MM.1S (cell line): Measurements from ENCODE around the gene SAMD4A.

Experiments
- DNase-seq: peaks from one replicate; pipeline ENCODE4 v3.0.0-alpha.2; 2015
- H2AFZ ChIP-seq: fragments of 300-600 bp; sonication (generic); 2 replicates; pipeline ENCODE4 v1.6.0; 2016; ENCODE audit warnings: antibody characterized with exemption, low read length
- H3F3A ChIP-seq: fragments of 300-600 bp; sonication (generic); 2 replicates; pipeline ENCODE4 v1.6.1; 2016; ENCODE audit warnings: mild to moderate bottlenecking, antibody characterized with exemption, low read length, moderate library complexity, mixed read lengths; ENCODE audit not compliant: insufficient read depth
- H3K27ac ChIP-seq: fragments of 300-600 bp; sonication (generic); 2 replicates; pipeline ENCODE4 v1.5.1; 2016; ENCODE audit warnings: mild to moderate bottlenecking, low read length
- H3K27me3 ChIP-seq: fragments of 300-600 bp; sonication (generic); replicated peaks from 2 replicates; pipeline ENCODE4 v1.6.0; 2016; ENCODE audit warnings: low read length; ENCODE audit not compliant: insufficient read depth
- H3K36me3 ChIP-seq: fragments of 300-600 bp; sonication (generic); replicated peaks from 2 replicates; pipeline ENCODE4 v1.6.1; 2016; ENCODE audit warnings: mild to moderate bottlenecking, low read length, mixed read lengths; ENCODE audit not compliant: insufficient read depth
- H3K4me1 ChIP-seq: fragments of 300-600 bp; sonication (generic); 2 replicates; pipeline ENCODE4 v1.6.1; 2016; ENCODE audit warnings: low read length, mixed read lengths
- H3K4me2 ChIP-seq: fragments of 300-600 bp; sonication (generic); 2 replicates; pipeline ENCODE4 v1.6.0; 2016; ENCODE audit warnings: low read depth, low read length
- H3K4me3 ChIP-seq: fragments of 300-600 bp; sonication (generic); 2 replicates; pipeline ENCODE4 v1.5.1; 2016; ENCODE audit warnings: low read length, mixed read lengths
- H3K79me2 ChIP-seq: fragments of 300-600 bp; sonication (generic); 2 replicates; pipeline ENCODE4 v1.6.1; 2016; ENCODE audit warnings: mixed run types, low read length, mixed read lengths
- H3K9ac ChIP-seq: fragments of 300-600 bp; sonication (generic); 2 replicates; pipeline ENCODE4 v1.6.1; 2016; ENCODE audit warnings: low read length, mixed read lengths
- H3K9me2 ChIP-seq: fragments of 300-600 bp; sonication (generic); replicated peaks from 2 replicates; pipeline ENCODE4 v1.6.1; 2016; ENCODE audit warnings: mild to moderate bottlenecking, low read length, mixed read lengths; ENCODE audit not compliant: insufficient read depth
- H3K9me3 ChIP-seq: fragments of 300-600 bp; sonication (generic); replicated peaks from 2 replicates; pipeline ENCODE4 v1.6.1; 2016; ENCODE audit warnings: mild to moderate bottlenecking, low read length, mixed read lengths; ENCODE audit not compliant: insufficient read depth
- H4K20me1 ChIP-seq: fragments of 300-600 bp; sonication (generic); 2 replicates; pipeline ENCODE4 v1.6.1; 2016; ENCODE audit warnings: mild to moderate bottlenecking, low read length, moderate library complexity, mixed read lengths; ENCODE audit not compliant: insufficient read depth
- CTCF ChIP-seq: fragments of 300-600 bp; sonication (generic); IDR thresholded peaks from 2 replicates; pipeline ENCODE4 v1.5.1; 2016; ENCODE audit warnings: antibody characterized with exemption, low read length, mixed read lengths
- EZH2 ChIP-seq: fragments of 300-600 bp; sonication (generic); optimal IDR thresholded peaks from 2 replicates; pipeline ENCODE3; 2017; ENCODE audit warnings: low read depth, mild to moderate bottlenecking, antibody characterized with exemption, low read length, mixed read lengths
- EZH2phosphoT487 ChIP-seq: fragments of 300-600 bp; sonication (generic); IDR thresholded peaks from 2 replicates; pipeline ENCODE4 v1.6.1; 2018; ENCODE audit warnings: antibody characterized with exemption, low read length

SAMD4A gene

GRCh38 chr14:54718046-54718445 is 151.1 kb downstream of the SAMD4A start:
- no peaks in the 10 kb centered on the region for H4K20me1 ChIP-seq

GRCh38 chr14:54719406-54719805 is 152.5 kb downstream of the SAMD4A start:
- Histone ChIP-seq H3F3A (no peaks in the 10 kb centered on the region), H4K20me1 (no peaks in the 10 kb centered on the region), H3K36me3 (no peaks in the 10 kb centered on the region), H3K79me2 (no peaks in the 10 kb centered on the region), H3K4me3 (no peak overlapping the region), H3K27ac (no peak overlapping the region), H3K4me2 (no peak overlapping the region), H3K27me3 (no peaks in the 10 kb centered on the region), H3K9me2 (no peaks in the 10 kb centered on the region), H2AFZ (no peak overlapping the region), H3K9me3 (no peaks in the 10 kb centered on the region), H3K9ac (no peak overlapping the region), H3K4me1 (no peaks in the 10 kb centered on the region)
- TF ChIP-seq EZH2phosphoT487: no peak
- no peak for DNase-seq

More at GRCh38 chr14:54718046-54718445, 151.1 kb downstream of the SAMD4A start:
- Histone ChIP-seq H3K9me2 (no peaks in the 10 kb centered on the region), H3K27ac (no peak overlapping the region), H3F3A (no peaks in the 10 kb centered on the region), H3K79me2 (no peaks in the 10 kb centered on the region), H3K9me3 (no peaks in the 10 kb centered on the region), H3K9ac (no peak overlapping the region), H3K27me3 (no peaks in the 10 kb centered on the region), H3K4me2 (no peak overlapping the region), H3K36me3 (no peaks in the 10 kb centered on the region), H2AFZ (no peak overlapping the region), H3K4me3 (no peak overlapping the region), H3K4me1 (no peaks in the 10 kb centered on the region; the same call in 1 of the 2 replicates)
- DNase-seq: no peak
- TF ChIP-seq EZH2: no peak
- TF ChIP-seq CTCF: no peak
- TF ChIP-seq EZH2phosphoT487: no peak

DNA sequence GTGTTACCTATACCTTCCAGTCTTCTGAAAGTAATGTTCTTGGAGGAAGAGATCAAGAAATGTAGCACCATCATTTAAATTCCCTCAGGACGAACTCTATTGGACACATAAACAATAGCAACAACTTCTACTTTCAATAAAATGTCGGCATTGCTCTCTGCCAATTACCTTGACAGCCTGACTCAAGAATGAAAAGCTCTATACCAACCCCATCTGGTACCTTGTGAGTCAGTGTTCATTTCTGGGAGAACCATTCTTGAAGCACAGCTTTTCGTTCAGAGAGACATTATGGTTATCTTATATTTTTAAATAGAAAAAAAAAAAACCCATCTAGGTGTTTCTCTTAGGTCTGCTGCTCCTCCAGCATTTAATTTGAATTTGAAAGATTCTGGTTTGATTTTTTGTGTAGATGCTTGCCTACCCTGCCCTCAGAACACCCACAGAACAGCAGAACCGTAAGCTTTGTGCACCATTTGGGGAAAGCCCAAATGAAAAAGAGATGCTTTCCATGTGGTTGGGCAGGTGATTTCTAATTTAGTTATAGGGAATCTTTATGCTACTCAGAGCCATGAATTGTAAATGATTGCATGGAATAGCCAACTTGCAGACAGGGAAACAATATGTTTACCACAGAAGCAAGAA is 156.0 kb downstream of the SAMD4A start:
- H3K9me2 ChIP-seq: no peaks in the 10 kb centered on the region
- no peaks in the 10 kb centered on the region for H4K20me1 ChIP-seq
- no peak overlapping the region for H3K27ac ChIP-seq
- no peak overlapping the region for H3K4me2 ChIP-seq
- H3F3A ChIP-seq: no peaks in the 10 kb centered on the region
- H3K36me3 ChIP-seq: no peaks in the 10 kb centered on the region
- H3K9ac ChIP-seq: no peak overlapping the region
- TF ChIP-seq CTCF: no peak
- DNase-seq: no peak
- no peak overlapping the region for H3K4me3 ChIP-seq
- H3K9me3 ChIP-seq: no peaks in the 10 kb centered on the region
- no peak overlapping the region for H2AFZ ChIP-seq
- H3K79me2 ChIP-seq: no peaks in the 10 kb centered on the region
- no peaks in the 10 kb centered on the region for H3K4me1 ChIP-seq
- no peaks in the 10 kb centered on the region for H3K27me3 ChIP-seq

- no peak overlapping the region for H3K4me3 ChIP-seq
- H3K36me3 ChIP-seq: no peaks in the 10 kb centered on the region
- H3K4me1 ChIP-seq: no peaks in the 10 kb centered on the region
- H3K27ac ChIP-seq: no peak overlapping the region
- no peak overlapping the region for H2AFZ ChIP-seq
- TF ChIP-seq CTCF (no peak), EZH2phosphoT487 (no peak), EZH2 (no peak)
- no peak overlapping the region for H3K4me2 ChIP-seq
- H3K9me3 ChIP-seq: no peaks in the 10 kb centered on the region
- no peaks in the 10 kb centered on the region; the same call in 1 of the 2 replicates for H3K27me3 ChIP-seq
- no peaks in the 10 kb centered on the region for H3K9me2 ChIP-seq
- no peak for DNase-seq
- no peaks in the 10 kb centered on the region for H3K79me2 ChIP-seq
- H3F3A ChIP-seq: no peaks in the 10 kb centered on the region
- no peaks in the 10 kb centered on the region for H4K20me1 ChIP-seq
- no peak overlapping the region for H3K9ac ChIP-seq
Observed at GRCh38 chr14:54724123-54724522, 157.2 kb downstream of the SAMD4A start.
